ENCODE results near the gene SECTM1. TPM values are rescaled to one million over a fixed set of nuclear protein-coding genes. Genes with fewer than 3 reads are reported as not detected.

Gene SECTM1
- total RNA-seq, 4 donors from 2014 or later: 19.8 to 35.5 (median 30.7) TPM

- ATAC-seq (ENCODE audit: low FRiP score): no peak
- no peak for DNase-seq (ENCODE audit: low spot score)
- TF ChIP-seq, protein P1, sequence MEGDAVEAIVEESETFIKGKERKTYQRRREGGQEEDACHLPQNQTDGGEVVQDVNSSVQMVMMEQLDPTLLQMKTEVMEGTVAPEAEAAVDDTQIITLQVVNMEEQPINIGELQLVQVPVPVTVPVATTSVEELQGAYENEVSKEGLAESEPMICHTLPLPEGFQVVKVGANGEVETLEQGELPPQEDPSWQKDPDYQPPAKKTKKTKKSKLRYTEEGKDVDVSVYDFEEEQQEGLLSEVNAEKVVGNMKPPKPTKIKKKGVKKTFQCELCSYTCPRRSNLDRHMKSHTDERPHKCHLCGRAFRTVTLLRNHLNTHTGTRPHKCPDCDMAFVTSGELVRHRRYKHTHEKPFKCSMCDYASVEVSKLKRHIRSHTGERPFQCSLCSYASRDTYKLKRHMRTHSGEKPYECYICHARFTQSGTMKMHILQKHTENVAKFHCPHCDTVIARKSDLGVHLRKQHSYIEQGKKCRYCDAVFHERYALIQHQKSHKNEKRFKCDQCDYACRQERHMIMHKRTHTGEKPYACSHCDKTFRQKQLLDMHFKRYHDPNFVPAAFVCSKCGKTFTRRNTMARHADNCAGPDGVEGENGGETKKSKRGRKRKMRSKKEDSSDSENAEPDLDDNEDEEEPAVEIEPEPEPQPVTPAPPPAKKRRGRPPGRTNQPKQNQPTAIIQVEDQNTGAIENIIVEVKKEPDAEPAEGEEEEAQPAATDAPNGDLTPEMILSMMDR (IDR thresholded peaks at IDR 0.05): no peak
Observed at GRCh38 chr17:82287013-82287867, 46.3 kb downstream of the SECTM1 start.

DNA sequence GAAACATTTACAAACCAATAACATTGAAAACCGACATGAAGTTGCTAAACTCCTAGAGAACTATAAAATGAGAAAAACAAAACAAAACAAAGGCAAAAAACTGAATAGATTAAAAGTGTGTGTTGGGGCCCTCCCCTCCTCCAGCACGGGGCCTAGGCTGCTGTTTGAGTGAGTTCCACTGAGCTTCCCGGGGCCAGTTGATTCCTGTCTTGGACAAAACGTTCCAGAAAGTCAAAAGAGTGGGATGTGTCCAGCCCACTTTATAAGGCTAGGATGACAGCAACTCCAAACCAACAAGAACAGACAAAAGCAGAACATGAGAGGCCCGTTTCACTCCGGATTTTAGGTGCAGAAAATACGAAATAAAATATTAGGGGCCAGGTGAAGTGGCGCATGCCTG, 48.4 kb downstream of the SECTM1 start:
- DNase-seq (ENCODE audit: low spot score) (no peak), ATAC-seq (ENCODE audit: low FRiP score) (no peak)
- TF ChIP-seq, protein P1 (IDR thresholded peaks at IDR 0.05): no peak

DNA sequence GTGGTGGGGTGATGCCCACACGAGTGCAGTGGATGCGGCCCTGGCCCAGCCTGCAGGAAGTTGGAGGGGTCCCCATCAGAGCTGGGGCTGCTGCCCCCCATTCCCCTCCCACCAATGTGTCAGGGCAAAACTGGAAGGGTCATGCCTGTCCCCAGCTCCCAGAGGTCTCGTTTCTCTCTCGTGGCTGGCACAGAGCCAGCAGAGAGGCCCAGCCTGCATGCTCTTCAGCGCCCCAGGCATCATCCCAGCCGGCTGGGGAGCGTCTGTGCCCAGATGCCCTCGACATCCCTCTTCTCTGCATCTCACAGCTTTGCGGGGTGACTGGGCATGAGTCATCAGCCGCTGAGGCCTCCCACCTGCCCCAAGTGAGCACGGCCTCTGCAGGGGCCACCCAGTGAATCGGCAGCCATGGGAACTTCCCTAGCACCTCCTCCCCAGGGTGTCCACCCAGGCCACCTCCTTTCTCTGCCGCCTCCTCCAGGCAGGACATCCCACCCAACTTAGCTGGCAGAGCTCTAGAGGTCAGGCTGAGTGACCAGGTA, 50.3 kb downstream of the SECTM1 start:
- DNase-seq (ENCODE audit: low spot score): no peak
- TF ChIP-seq, protein P1 (IDR thresholded peaks at IDR 0.05): no peak
- ATAC-seq (ENCODE audit: low FRiP score): peak; percentile 6

GRCh38 chr17:82282239-82283207, 51.0 kb downstream of the SECTM1 start:
- no peak for DNase-seq (ENCODE audit: low spot score)
- ATAC-seq (ENCODE audit: low FRiP score): peak; percentile 8
- TF ChIP-seq, protein P1 (IDR thresholded peaks at IDR 0.05): no peak

DNA sequence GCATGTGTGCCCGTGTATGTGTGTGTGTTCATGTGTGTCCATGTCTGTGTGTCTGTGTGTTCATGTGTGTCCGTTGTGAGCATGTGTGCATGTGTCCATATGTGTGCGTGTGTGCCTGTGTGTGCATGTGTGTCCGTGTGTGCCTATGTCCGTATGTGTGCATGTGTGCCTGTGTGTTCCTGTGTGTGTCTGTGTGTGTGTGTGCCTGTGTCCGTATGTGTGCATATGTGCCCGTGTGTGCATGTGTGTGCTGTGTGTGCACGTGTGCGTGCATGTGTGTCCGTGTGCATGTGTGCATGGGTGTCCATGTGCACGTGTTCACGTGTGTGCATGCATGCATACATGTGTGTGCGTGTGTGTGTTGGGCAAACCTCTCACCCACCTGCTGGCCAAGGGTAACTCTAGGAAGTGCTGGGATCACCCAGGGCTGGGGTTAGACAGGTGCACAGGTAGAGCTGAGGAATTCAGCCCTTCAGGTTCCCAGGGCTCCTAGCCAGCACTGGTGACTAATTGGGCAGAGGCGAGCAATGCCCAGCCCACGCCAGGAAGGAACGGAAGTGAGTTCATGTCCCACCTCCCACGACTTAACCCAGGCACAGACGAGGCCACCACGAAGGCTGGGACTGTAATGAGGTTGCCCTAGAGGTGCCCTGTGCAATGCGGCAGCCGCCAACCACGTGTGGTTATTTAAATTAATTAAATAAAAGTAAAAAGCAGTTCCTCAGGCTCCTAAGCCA, 51.9 kb downstream of the SECTM1 start:
- DNase-seq (ENCODE audit: low spot score) (no peak), ATAC-seq (ENCODE audit: low FRiP score) (peak; percentile 65)
- TF ChIP-seq, protein P1 (IDR thresholded peaks at IDR 0.05): no peak

DNA sequence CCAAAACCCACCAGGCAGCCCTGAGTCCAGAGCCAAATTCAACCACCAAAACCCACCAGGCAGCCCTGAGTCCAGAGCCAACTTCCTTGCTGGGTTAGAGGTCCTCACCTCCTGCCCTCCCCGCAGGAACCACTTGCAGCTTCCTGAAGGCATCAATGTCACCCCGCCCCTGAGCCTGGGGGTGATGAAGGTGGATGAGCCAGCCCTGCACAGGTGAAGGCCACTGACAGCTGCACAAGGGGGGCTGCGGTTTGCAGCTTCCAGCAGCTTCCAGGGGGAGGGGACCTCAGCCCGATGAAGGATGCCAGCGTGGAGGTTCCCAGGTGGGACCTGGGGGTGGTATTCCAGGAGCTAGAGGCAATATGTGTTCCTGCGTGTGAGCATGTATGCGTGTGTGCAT, 52.5 kb downstream of the SECTM1 start:
- DNase-seq (ENCODE audit: low spot score) (no peak), ATAC-seq (ENCODE audit: low FRiP score) (no peak)

More for the DNA sequence above, 52.5 kb downstream of the SECTM1 start:
- TF ChIP-seq, protein P1 (IDR thresholded peaks at IDR 0.05): no peak

Measured in omental fat pad (tissue), 4 donors.